Fibroblast of skin of right quadriceps (primary cell): ENCODE measurements around the gene PDIA6.

ENCODE experiments used
- DNase-seq: peaks from one replicate; pipeline ENCODE4 v3.0.0-alpha.2; 2013

PDIA6 gene

GRCh38 chr2:10812362-10813162 lies at the start of gene PDIA6:
PDIA6 (minus strand) TSS chr2:10812785; CDS start chr2:10812696, 89 bp downstream.
- peak; percentile 97 for DNase-seq

- no peak for DNase-seq
Measured at GRCh38 chr2:10862330-10862729, 49.7 kb upstream of the PDIA6 start.

- DNase-seq: no peak
Measured at GRCh38 chr2:10861765-10862164, 49.2 kb upstream of the PDIA6 start.

- DNase-seq: no peak
Measured at GRCh38 chr2:10860814-10861325, 48.3 kb upstream of the PDIA6 start.

- no peak for DNase-seq
Measured at GRCh38 chr2:10860081-10860813, 47.7 kb upstream of the PDIA6 start.

GRCh38 chr2:10859278-10859677 lies 46.7 kb upstream of the PDIA6 start:
- no peak for DNase-seq

- no peak for DNase-seq
Measured at GRCh38 chr2:10848541-10848940, 36.0 kb upstream of the PDIA6 start.

GRCh38 chr2:10847008-10847407 lies 34.4 kb upstream of the PDIA6 start:
- no peak for DNase-seq

- no peak for DNase-seq
Measured at GRCh38 chr2:10846110-10846861, 33.7 kb upstream of the PDIA6 start.

- no peak for DNase-seq
Measured at GRCh38 chr2:10845640-10846039, 33.1 kb upstream of the PDIA6 start.

GRCh38 chr2:10844097-10844496 lies 31.5 kb upstream of the PDIA6 start:
- DNase-seq: peak; percentile 35

GRCh38 chr2:10842506-10842905 lies 29.9 kb upstream of the PDIA6 start:
- DNase-seq: no peak

GRCh38 chr2:10841547-10842219 lies 29.1 kb upstream of the PDIA6 start:
- no peak for DNase-seq

- DNase-seq: peak; percentile 21
Measured at GRCh38 chr2:10839813-10840212, 27.2 kb upstream of the PDIA6 start.

GRCh38 chr2:10838734-10839133 lies 26.1 kb upstream of the PDIA6 start:
- DNase-seq: no peak

GRCh38 chr2:10837298-10838266 lies 25.0 kb upstream of the PDIA6 start:
- no peak for DNase-seq

- DNase-seq: peak; percentile 28
Measured at GRCh38 chr2:10835052-10835970, 22.7 kb upstream of the PDIA6 start.

GRCh38 chr2:10834068-10834655 lies 21.6 kb upstream of the PDIA6 start:
- no peak for DNase-seq

GRCh38 chr2:10833021-10833420 lies 20.4 kb upstream of the PDIA6 start:
- no peak for DNase-seq
